K562 (cell line): ENCODE results near the gene AVPI1. TPM values are rescaled to one million over a fixed set of nuclear protein-coding genes. Genes with fewer than 3 reads are reported as not detected.

ENCODE experiments used
- ARID3A ChIP-seq: IDR thresholded peaks from 2 replicates; pipeline ENCODE4 v1.6.1; 2012; ENCODE audit warnings: low read depth, low read length, improper control_type of control experiment, borderline replicate concordance
- NFYB ChIP-seq: IDR thresholded peaks from 2 replicates; pipeline ENCODE4 v1.6.1; 2011; ENCODE audit warnings: mild to moderate bottlenecking, moderate library complexity; ENCODE audit not compliant: insufficient read length; ENCODE audit errors: extremely low read depth
- U2AF2 ChIP-seq: fragments of 200-400 bp; formaldehyde crosslinking; optimal IDR thresholded peaks from 2 replicates; pipeline ENCODE3; 2017; ENCODE audit warnings: low read depth, mild to moderate bottlenecking, low read length
- ZBTB40 ChIP-seq, 2 experiments: fragments of 450-650 bp in 1 of 2; sonication (generic) in 1 of 2; formaldehyde crosslinking in 1 of 2; IDR thresholded peaks; 2 replicates each; pipeline versions ENCODE4 v1.7.1 to v1.9.0; 2016 to 2022; ENCODE audit warnings: inconsistent platforms in 1 of 2, mild to moderate bottlenecking in 1 of 2, missing genetic modification reagents in 1 of 2
- polyA plus RNA-seq, 8 experiments: library from polyadenylated mRNA; depleted of rRNA in 4 of 8; stranded (reverse) in 5 of 8; unstranded in 3 of 8; fragments of >200 nt; fragmentation: Nextera tagmentation in 2 of 8; fragmentation: Illumina TruSeq in 1 of 8; extraction: Ambion mirVana in 2 of 8; extraction: Trizol in 1 of 8; gene quantifications; 2 replicates each; pipeline versions ENCODE4 v1.2.1 to v1.2.3, GENCODE V29; 2011 to 2014; ENCODE audit warnings: inconsistent platforms in 1 of 8, missing spikeins in 1 of 8
- total RNA-seq, 7 experiments: library from RNA; depleted of rRNA in 6 of 7; stranded (reverse); fragments of >200 nt in 6 of 7; fragmentation: Illumina TruSeq in 2 of 7; extraction: Trizol in 2 of 7; gene quantifications; 2 replicates each; pipeline versions ENCODE4 v1.2.1 to v1.2.3, GENCODE V29; 2011 to 2021; ENCODE audit warnings: low replicate concordance in 1 of 7

AVPI1 gene
- total and polyA plus RNA-seq, 9 of the 15 experiments (the other 6 are each of a cell fraction or from before 2014, with no cell fraction given) = 0.90 to 10.4 (median 7.4) TPM

DNA sequence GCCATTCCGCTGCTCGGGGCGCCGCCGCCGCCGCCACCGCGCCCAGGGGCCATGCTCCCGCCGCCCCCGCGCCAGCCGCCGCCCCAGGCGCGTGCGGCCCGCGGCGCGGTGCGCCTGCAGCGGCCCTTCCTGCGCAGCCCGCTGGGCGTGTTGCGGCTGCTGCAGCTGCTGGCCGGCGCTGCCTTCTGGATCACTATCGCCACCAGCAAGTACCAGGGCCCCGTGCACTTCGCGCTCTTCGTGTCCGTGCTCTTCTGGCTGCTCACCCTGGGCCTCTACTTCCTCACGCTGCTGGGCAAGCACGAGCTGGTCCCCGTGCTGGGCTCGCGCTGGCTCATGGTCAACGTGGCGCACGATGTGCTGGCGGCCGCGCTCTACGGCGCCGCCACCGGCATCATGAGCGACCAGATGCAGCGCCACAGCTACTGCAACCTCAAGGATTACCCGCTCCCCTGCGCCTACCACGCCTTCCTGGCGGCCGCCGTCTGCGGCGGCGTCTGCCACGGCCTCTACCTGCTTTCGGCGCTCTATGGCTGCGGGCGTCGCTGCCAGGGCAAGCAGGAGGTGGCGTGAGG is 26.9 kb upstream of the AVPI1 start (continued):
- TF ChIP-seq ZBTB40 (IDR thresholded peaks at IDR 0.05) = no peak
- TF ChIP-seq ZBTB40 (CRISPR knock-in tag; IDR thresholded peaks at IDR 0.05) = no peak
- TF ChIP-seq U2AF2 = no peak
- no peak for TF ChIP-seq NFYB
- no peak for TF ChIP-seq ARID3A
